Caco-2 (cell line): Measurements from ENCODE around the gene PBRM1. TPM values are rescaled to one million over a fixed set of nuclear protein-coding genes. Genes with fewer than 3 reads are reported as not detected.

Source experiments
- BruUV-seq: library from RNA; stranded (reverse); fragments of 400-500 nt; replicated peaks from 2 replicates; lab custom pipeline; 2021; lab: Mats Ljungman, UMichigan
- CTCF ChIA-PET: fragments of 300-600 bp; sonication (Branson Sonifier 250); formaldehyde crosslinking; loops from one replicate; lab custom pipeline; 2022; ENCODE audit warnings: antibody characterized with exemption; lab: Charles Lee
- POLR2A ChIA-PET: fragments of 300-600 bp; sonication (Branson Sonifier 250); formaldehyde crosslinking; loops from one replicate; lab custom pipeline; 2022; ENCODE audit warnings: antibody characterized with exemption; lab: Charles Lee
- DNase-seq, 2 experiments: peaks; one replicate each; pipeline versions ENCODE4 v3.0.0 to v3.0.0-alpha.2; 2020 to 2022
- H3K27me3 ChIP-seq: replicated peaks from 2 replicates; pipeline ENCODE4 v1.6.0; 2011; ENCODE audit warnings: low read length; ENCODE audit not compliant: control insufficient read depth, insufficient read depth
- H3K36me3 ChIP-seq: 2 replicates; pipeline ENCODE4 v1.5.1; 2011; ENCODE audit warnings: low read length; ENCODE audit not compliant: control insufficient read depth, insufficient read depth
- H3K4me1 ChIP-seq: fragments of 250-450 bp; sonication (Bioruptor Pico); 2 replicates; pipeline ENCODE4 v1.5.1; 2020; ENCODE audit warnings: mild to moderate bottlenecking
- H3K4me3 ChIP-seq: 2 replicates; pipeline ENCODE4 v1.5.1; 2011; ENCODE audit warnings: low read depth, mild to moderate bottlenecking, control low read depth, low read length
- H3K9me3 ChIP-seq: fragments of 250-450 bp; sonication (Bioruptor Pico); 2 replicates; pipeline ENCODE4 v1.5.1; 2020; ENCODE audit warnings: mild to moderate bottlenecking, moderate library complexity
- H3K27ac Mint-ChIP-seq: one replicate; pipeline ENCODE4 v1.8.0; 2022; ENCODE audit warnings: mixed read lengths; ENCODE audit not compliant: unreplicated experiment
- H3K27me3 Mint-ChIP-seq: one replicate; pipeline ENCODE4 v1.8.0; 2022; ENCODE audit warnings: mixed read lengths; ENCODE audit not compliant: insufficient read depth, unreplicated experiment
- H3K36me3 Mint-ChIP-seq: one replicate; pipeline ENCODE4 v1.8.0; 2022; ENCODE audit warnings: mild to moderate bottlenecking, mixed read lengths; ENCODE audit not compliant: insufficient read depth, unreplicated experiment
- H3K4me1 Mint-ChIP-seq: one replicate; pipeline ENCODE4 v1.8.0; 2022; ENCODE audit warnings: low read depth, mixed read lengths; ENCODE audit not compliant: unreplicated experiment
- H3K4me3 Mint-ChIP-seq: one replicate; pipeline ENCODE4 v1.8.0; 2022; ENCODE audit warnings: mild to moderate bottlenecking, moderate library complexity, mixed read lengths; ENCODE audit not compliant: unreplicated experiment
- H3K9me3 Mint-ChIP-seq: one replicate; pipeline ENCODE4 v1.8.0; 2022; ENCODE audit warnings: mixed read lengths; ENCODE audit not compliant: unreplicated experiment
- CTCF ChIP-seq, 2 experiments: fragments of 200-600 bp in 1 of 2; IDR thresholded peaks; 1 replicate in 1 of 2; 2 replicates in 1 of 2; pipeline versions ENCODE4 v1.5.1 to v1.8.0; 2011 to 2022; ENCODE audit warnings: antibody characterized with exemption in 1 of 2, control low read depth in 1 of 2, inconsistent platforms in 1 of 2, low read depth in 1 of 2, low read length in 1 of 2, mild to moderate bottlenecking in 1 of 2, moderate library complexity in 1 of 2; ENCODE audit not compliant: insufficient read depth in 1 of 2, severe bottlenecking in 1 of 2, unreplicated experiment in 1 of 2
- intact Hi-C: fragments of 100-400 bp; cut with micrococcal nuclease; formaldehyde crosslinking; loops from one replicate; pipeline ENCODE4 v1.10.0; 2022; ENCODE audit not compliant: unreplicated experiment
- total RNA-seq: library from RNA; stranded (reverse); gene quantifications from 2 replicates; pipeline ENCODE4 v1.2.3, GENCODE V29; 2022

The PBRM1 gene
- total RNA-seq, 1 experiment from 2014 or later: 50.7 TPM

GRCh38 chr3:52519445-52520140 lies 166.1 kb downstream of the PBRM1 start:
- POLR2A ChIA-PET: no interaction called here
- intact Hi-C loops: loop anchor here (1.0 kb wide), 1 partner anchor 17 kb away; the partner anchor contains the start of gene UQCC5
- H3K4me1 Mint-ChIP-seq: no peaks in the 10 kb centered on the region
- no peak overlapping the region for H3K27ac Mint-ChIP-seq
- no peak for DNase-seq
- H3K36me3 ChIP-seq: no peaks in the 10 kb centered on the region
- H3K27me3 Mint-ChIP-seq: no peaks in the 10 kb centered on the region
- H3K4me3 Mint-ChIP-seq: peak overlapping the region; percentile 58
- H3K9me3 Mint-ChIP-seq: no peaks in the 10 kb centered on the region
- peaks cover 6% of the 10 kb centered on the region for H3K36me3 Mint-ChIP-seq
- H3K4me3 ChIP-seq: no peak overlapping the region
- no peaks in the 10 kb centered on the region for H3K9me3 ChIP-seq
- CTCF ChIA-PET: no interaction called here
- H3K27me3 ChIP-seq: no peaks in the 10 kb centered on the region
- no peak for TF ChIP-seq CTCF (IDR thresholded peaks at IDR 0.05; ENCODE audit: insufficient read depth in 1 of 2, low read depth in 1 of 2, low read length in 1 of 2, severe bottlenecking in 1 of 2, unreplicated experiment in 1 of 2)
- H3K4me1 ChIP-seq: no peaks in the 10 kb centered on the region
- no TSS peak for BruUV-seq

- Histone ChIP-seq H3K4me1 (no peaks in the 10 kb centered on the region), H3K36me3 (no peaks in the 10 kb centered on the region), H3K9me3 (no peaks in the 10 kb centered on the region), H3K4me3 (peak overlapping the region; percentile 34), H3K27me3 (no peaks in the 10 kb centered on the region)
- no peak for TF ChIP-seq CTCF (IDR thresholded peaks at IDR 0.05; ENCODE audit: insufficient read depth in 1 of 2, low read depth in 1 of 2, low read length in 1 of 2, severe bottlenecking in 1 of 2, unreplicated experiment in 1 of 2)
- intact Hi-C loops: loop anchor here (1.0 kb wide), 1 partner anchor 17 kb away; the partner anchor contains the start of gene UQCC5
- H3K4me3 Mint-ChIP-seq: peak overlapping the region; percentile 58
- no peaks in the 10 kb centered on the region for H3K9me3 Mint-ChIP-seq
- BruUV-seq: no TSS peak
- H3K4me1 Mint-ChIP-seq: no peaks in the 10 kb centered on the region
- no peak overlapping the region for H3K27ac Mint-ChIP-seq
- H3K27me3 Mint-ChIP-seq: no peaks in the 10 kb centered on the region
- ChIA-PET CTCF (interaction anchor here (0.5 to 1.1 kb wide), 4 partner anchors 17 to 598 kb away, joined by 3 to 6 read pairs (median 4); partner anchors contain the start of gene UQCC5), POLR2A (interaction anchor here (0.6 kb wide), 1 partner anchor 17 kb away, joined by 4 read pairs; the partner anchor contains the start of gene UQCC5)
- peaks cover 4% of the 10 kb centered on the region for H3K36me3 Mint-ChIP-seq
- peak; percentile 67 to 77 for DNase-seq
These were observed 166.8 kb downstream of the PBRM1 start for GRCh38 chr3:52518723-52519444.
